HL-60/S4 treated with retinoic acid at 250 ng/mL for 4 days and 3 days (cell line): ENCODE results near the gene DRAP1.
"Not testable (repeated sequence)": the region's sequence is repeated elsewhere in the genome, so short reads cannot be mapped to it uniquely, and the experiment has no call there.

Experiments
- in situ Hi-C: fragments of 300-500 bp; cut with MboI; formaldehyde crosslinking; loops from 2 replicates; pipeline ENCODE4 v1.7.0; 2022; ENCODE audit warnings: low sequenced_read_pairs

Gene DRAP1

GRCh38 chr11:65885808-65886536, 33.3 kb upstream of the DRAP1 start:
- in situ Hi-C loops, result no loop called here

- in situ Hi-C loops, result no loop called here
Measured at GRCh38 chr11:65886826-65887722, 32.2 kb upstream of the DRAP1 start.

GRCh38 chr11:65887723-65888162, 31.5 kb upstream of the DRAP1 start:
- in situ Hi-C loops, result no loop called here

GRCh38 chr11:65888163-65888814, 30.9 kb upstream of the DRAP1 start, which contains the start of gene FIBP:
Gene FIBP, minus strand, starts transcription at chr11:65888471. Its CDS starts 53 bp downstream, at chr11:65888418.
- in situ Hi-C loops, result no loop called here

- in situ Hi-C loops, result no loop called here
Measured at GRCh38 chr11:65890324-65891218, 28.7 kb upstream of the DRAP1 start, which contains the start of gene CCDC85B. Gene CCDC85B, plus strand, starts transcription at chr11:65890673. Its CDS starts 111 bp downstream, at chr11:65890784.

GRCh38 chr11:65891219-65892136, 27.7 kb upstream of the DRAP1 start:
- in situ Hi-C loops, result no loop called here

- in situ Hi-C loops, result not testable (repeated sequence)
Measured at GRCh38 chr11:65892137-65892540, 27.1 kb upstream of the DRAP1 start.

GRCh38 chr11:65892661-65893317, 26.4 kb upstream of the DRAP1 start:
- in situ Hi-C loops, result no loop called here

GRCh38 chr11:65894034-65894591, 25.1 kb upstream of the DRAP1 start:
- in situ Hi-C loops, result no loop called here

GRCh38 chr11:65895482-65895981, 23.7 kb upstream of the DRAP1 start:
- in situ Hi-C loops, result no loop called here

- in situ Hi-C loops, result no loop called here
Measured at GRCh38 chr11:65896034-65896999, 22.9 kb upstream of the DRAP1 start.

- in situ Hi-C loops, result no loop called here
Measured at GRCh38 chr11:65897020-65897471, 22.2 kb upstream of the DRAP1 start.

- in situ Hi-C loops, result no loop called here
Measured at GRCh38 chr11:65898656-65899355, 20.4 kb upstream of the DRAP1 start.

GRCh38 chr11:65899356-65900124, 19.7 kb upstream of the DRAP1 start:
- in situ Hi-C loops, result no loop called here

- in situ Hi-C loops, result no loop called here
Measured at GRCh38 chr11:65900125-65900898, 18.9 kb upstream of the DRAP1 start, which contains the start of gene FOSL1. Gene FOSL1, minus strand, starts transcription at chr11:65900388. Its CDS starts 49 bp downstream, at chr11:65900339.
